GM18868 (cell line): ENCODE data around the gene SERPINC1.
"Not testable (repeated sequence)": the region's sequence is repeated elsewhere in the genome, so short reads cannot be mapped to it uniquely, and the experiment has no call there.

Experiments used
- ATAC-seq: cut with Tn5 transposase; IDR thresholded peaks from one replicate; pipeline ENCODE4 v1.9.1; 2021; ENCODE audit warnings: mild to moderate bottlenecking, moderate library complexity; ENCODE audit not compliant: unreplicated experiment

Gene SERPINC1

GRCh38 chr1:173864179-173864867 lies 52.8 kb downstream of the SERPINC1 start:
- no peak for ATAC-seq

- ATAC-seq: no peak
Measured at GRCh38 chr1:173863224-173864161, 53.6 kb downstream of the SERPINC1 start.

- no peak for ATAC-seq
Measured at GRCh38 chr1:173862769-173863223, 54.3 kb downstream of the SERPINC1 start.

GRCh38 chr1:173862146-173862768 lies 54.9 kb downstream of the SERPINC1 start:
- not testable (repeated sequence) for ATAC-seq

- no peak for ATAC-seq
Measured at GRCh38 chr1:173861731-173862145, 55.4 kb downstream of the SERPINC1 start.

GRCh38 chr1:173860065-173860464 lies 57.1 kb downstream of the SERPINC1 start:
- no peak for ATAC-seq

- not testable (repeated sequence) for ATAC-seq
Measured at GRCh38 chr1:173859547-173859946, 57.6 kb downstream of the SERPINC1 start.

GRCh38 chr1:173857363-173857917 lies 59.7 kb downstream of the SERPINC1 start:
- no peak for ATAC-seq

- ATAC-seq: no peak
Measured at GRCh38 chr1:173856903-173857302, 60.2 kb downstream of the SERPINC1 start.

- ATAC-seq: no peak
Measured at GRCh38 chr1:173856014-173856413, 61.1 kb downstream of the SERPINC1 start.
